Astrocyte of the spinal cord (primary cell): ENCODE data around the gene ITFG1.
A peak's percentile ranks its signal among the peaks of the same experiment; 100 is the strongest.
"Not testable (repeated sequence)": the region's sequence is repeated elsewhere in the genome, so short reads cannot be mapped to it uniquely, and the experiment has no call there.

ENCODE experiments used
- DNase-seq: peaks from one replicate; pipeline ENCODE4 v3.0.0; 2011; ENCODE audit warnings: low read depth, low spot score
- H3K4me3 ChIP-seq: 2 replicates; pipeline ENCODE4 v1.5.1; 2011; ENCODE audit warnings: low read depth, mild to moderate bottlenecking, low read length, moderate library complexity
- in situ Hi-C: cut with HindIII; loops from 2 replicates; pipeline ENCODE4 v1.10.0; 2017; ENCODE audit warnings: low sequenced_read_pairs
- TF ChIP-seq, protein P1 (sequence below): IDR thresholded peaks from 2 replicates; pipeline ENCODE4 v1.5.1; 2012; ENCODE audit warnings: low read depth, mild to moderate bottlenecking, low read length, inconsistent platforms

ITFG1 gene

DNA sequence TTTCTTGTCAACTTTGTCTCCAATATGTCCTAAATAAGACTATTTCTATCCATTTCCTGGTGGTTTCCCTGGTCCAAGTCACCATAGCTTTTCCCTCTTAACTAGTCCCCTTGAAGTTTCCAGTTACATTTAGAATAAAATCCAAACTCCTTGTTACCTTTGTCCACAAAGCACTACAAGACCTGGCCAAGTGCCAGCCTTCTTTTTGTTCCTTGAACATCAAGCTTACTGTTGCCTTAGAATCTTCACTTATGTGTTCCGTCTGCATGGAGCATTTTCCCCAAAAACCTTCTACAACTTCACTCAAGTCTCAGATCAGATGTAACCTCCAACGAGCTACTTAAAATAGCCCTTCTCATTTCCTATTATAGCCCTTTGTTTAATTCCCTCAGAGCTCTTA, 101.4 kb downstream of the ITFG1 start:
- H3K4me3 ChIP-seq: no peak overlapping the region
- in situ Hi-C loops: no loop called here
- TF ChIP-seq, protein P1, sequence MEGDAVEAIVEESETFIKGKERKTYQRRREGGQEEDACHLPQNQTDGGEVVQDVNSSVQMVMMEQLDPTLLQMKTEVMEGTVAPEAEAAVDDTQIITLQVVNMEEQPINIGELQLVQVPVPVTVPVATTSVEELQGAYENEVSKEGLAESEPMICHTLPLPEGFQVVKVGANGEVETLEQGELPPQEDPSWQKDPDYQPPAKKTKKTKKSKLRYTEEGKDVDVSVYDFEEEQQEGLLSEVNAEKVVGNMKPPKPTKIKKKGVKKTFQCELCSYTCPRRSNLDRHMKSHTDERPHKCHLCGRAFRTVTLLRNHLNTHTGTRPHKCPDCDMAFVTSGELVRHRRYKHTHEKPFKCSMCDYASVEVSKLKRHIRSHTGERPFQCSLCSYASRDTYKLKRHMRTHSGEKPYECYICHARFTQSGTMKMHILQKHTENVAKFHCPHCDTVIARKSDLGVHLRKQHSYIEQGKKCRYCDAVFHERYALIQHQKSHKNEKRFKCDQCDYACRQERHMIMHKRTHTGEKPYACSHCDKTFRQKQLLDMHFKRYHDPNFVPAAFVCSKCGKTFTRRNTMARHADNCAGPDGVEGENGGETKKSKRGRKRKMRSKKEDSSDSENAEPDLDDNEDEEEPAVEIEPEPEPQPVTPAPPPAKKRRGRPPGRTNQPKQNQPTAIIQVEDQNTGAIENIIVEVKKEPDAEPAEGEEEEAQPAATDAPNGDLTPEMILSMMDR: no peak
- DNase-seq: peak; percentile 22

DNA sequence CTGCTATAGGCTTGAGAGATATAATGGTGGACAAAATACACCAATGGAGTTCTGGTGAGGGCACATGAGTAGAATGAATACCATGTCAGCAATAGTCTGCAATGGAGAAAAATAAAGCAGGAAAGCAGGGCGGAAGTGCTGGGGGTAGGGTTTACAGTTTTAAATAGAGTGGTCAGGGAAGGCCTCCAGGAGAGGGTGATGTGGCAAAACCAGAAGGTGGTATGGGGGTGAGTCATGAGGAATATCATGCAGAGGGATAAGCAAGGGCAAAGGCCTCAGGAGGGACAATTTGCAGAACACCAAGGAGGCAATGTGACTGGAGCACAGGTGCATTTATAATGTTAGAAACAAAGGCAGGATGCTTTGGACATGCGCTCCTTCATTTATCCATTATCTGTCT, 102.0 kb downstream of the ITFG1 start:
- in situ Hi-C loops: no loop called here
- no peak overlapping the region for H3K4me3 ChIP-seq
- TF ChIP-seq, protein P1: no peak
- peak; percentile 37 for DNase-seq

DNA sequence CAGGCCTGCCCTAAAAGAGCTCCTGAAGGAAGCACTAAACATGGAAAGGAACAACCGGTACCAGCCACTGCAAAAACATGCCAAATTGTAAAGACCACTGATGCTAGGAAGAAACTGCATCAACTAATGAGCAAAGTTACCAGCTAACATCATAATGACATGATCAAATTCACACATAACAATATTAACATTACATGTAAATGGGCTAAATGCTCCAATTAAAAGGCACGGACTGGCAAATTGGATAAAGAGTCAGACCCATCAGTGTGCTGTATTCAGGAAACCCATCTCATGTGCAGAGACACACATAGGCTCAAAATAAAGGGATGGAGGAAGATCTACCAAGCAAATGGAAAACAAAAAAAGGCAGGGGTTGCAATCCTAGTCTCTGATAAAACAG, 111.8 kb downstream of the ITFG1 start:
- in situ Hi-C loops, DNase-seq, H3K4me3 ChIP-seq: not testable (repeated sequence)

DNA sequence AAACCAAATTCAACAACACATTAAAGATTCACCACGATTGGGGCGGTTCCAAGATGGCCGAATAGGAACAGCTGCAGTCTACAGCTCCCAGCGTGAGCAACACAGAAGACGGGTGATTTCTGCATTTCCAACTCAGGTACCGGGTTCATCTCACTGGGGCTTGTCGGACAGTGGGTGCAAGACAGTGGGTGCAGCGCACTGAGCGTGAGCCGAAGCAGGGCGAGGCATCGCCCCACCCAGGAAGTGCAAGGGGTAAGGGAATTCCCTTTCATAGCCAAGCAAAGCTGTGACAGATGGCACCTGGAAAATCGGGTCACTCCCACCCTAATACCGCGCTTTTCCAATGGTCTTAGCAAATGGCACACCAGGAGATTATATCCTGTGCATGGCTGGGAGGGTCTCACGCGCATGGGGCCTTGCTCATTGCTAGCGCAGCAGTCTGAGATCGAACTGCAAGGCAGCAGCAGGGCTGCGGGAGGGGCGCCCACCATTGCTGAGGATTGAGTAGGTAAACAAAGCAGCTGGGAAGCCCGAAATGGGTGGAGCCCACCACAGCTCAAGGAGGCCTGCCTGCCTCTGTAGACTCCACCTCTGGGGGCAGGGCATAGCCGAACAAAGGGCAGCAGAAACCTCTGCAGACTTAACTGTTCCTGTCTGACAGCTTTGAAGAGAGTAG, 113.7 kb downstream of the ITFG1 start:
- DNase-seq, in situ Hi-C loops, H3K4me3 ChIP-seq: not testable (repeated sequence)

DNA sequence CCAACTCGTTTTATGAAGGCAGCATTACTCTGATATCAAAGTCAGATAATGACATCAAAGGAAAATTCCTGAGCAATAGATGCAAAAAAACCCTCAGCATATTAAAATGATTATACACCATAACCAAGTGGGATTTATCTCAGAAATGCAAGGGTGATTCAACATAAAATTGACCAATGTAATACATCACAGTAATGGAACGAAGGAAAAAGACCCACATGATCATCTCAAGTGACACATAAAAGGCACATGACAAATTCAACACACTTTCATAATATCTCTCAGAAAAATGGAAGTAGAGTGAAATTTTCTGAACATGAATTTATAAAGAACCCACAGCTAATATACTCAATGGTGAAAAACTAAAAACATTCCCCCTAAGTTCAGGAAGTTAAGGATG, 118.8 kb downstream of the ITFG1 start:
- H3K4me3 ChIP-seq: no peak overlapping the region
- TF ChIP-seq, protein P1: no peak
- no peak for DNase-seq
- in situ Hi-C loops: no loop called here

DNA sequence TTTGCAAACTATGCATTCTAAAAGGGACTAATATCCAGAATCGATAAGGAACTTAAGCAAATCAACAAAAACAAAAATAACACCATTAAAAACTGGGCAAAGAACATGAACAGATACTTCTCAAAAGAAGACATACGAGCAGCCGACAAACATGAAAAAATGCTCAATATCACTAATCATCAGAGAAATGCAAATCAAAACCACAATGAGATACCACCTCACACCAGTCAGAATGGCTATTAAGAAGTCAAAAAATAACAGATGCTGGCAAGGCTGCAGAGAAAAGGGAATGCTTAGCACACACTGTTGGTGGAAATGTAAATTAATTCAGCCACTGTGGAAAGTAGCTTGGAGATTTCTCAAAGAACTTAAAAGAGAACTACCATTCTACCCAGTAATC, 130.3 kb downstream of the ITFG1 start:
- DNase-seq, H3K4me3 ChIP-seq, in situ Hi-C loops: not testable (repeated sequence)

DNA sequence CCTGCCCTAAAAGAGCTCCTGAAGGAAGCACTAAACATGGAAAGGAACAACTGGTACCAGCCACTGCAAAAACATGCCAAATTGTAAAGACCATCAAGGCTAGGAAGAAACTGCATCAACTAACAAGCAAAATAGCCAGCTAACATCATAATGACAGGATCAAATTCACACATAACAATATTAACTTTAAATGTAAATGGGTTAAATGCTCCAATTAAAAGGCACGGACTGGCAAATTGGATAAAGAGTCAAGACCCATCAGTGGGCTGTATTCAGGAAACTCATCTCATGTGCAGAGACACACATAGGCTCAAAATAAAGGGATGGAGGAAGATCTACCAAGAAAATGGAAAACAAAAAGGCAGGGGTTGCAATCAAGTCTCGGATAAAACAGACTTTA, 136.6 kb downstream of the ITFG1 start:
- H3K4me3 ChIP-seq, in situ Hi-C loops: not testable (repeated sequence)

DNA sequence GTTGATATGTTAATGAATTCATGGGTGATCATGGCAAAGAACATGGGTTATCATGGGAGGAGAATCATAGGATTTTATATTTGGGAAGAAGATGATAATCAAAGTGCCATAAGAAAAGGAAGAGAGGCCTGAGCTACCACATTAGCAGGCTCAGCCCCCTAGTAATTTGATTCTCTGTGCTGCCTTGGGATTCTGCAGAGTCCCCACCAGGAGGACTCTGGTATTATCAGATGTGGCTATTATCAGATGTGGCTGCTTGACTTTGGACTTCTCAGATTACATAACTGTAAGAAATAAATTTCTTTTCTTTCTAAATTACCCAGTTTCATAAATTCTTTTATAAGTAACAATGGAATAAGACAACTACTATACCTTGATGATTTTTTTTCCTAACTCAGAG, 137.6 kb downstream of the ITFG1 start:
- in situ Hi-C loops: no loop called here
- no peak for DNase-seq
- TF ChIP-seq, protein P1: peak; percentile 14

More for the DNA sequence above, 136.6 kb downstream of the ITFG1 start:
- DNase-seq: not testable (repeated sequence)

More for the DNA sequence above, 137.6 kb downstream of the ITFG1 start:
- no peak overlapping the region for H3K4me3 ChIP-seq
